ENCODE results near the gene CYP26C1.

Gene CYP26C1

GRCh38 chr10:93059975-93060886 is at the start of gene CYP26C1:
Gene CYP26C1, plus strand, starts transcription at chr10:93060798. Its CDS starts 466 bp downstream, at chr10:93061264.
- DNase-seq = no peak

GRCh38 chr10:93015722-93016121 is 44.9 kb upstream of the CYP26C1 start:
- DNase-seq = no peak

- DNase-seq = no peak
Observed at GRCh38 chr10:93023013-93023650, 37.5 kb upstream of the CYP26C1 start.

GRCh38 chr10:93026072-93026471 is 34.5 kb upstream of the CYP26C1 start:
- no peak for DNase-seq

GRCh38 chr10:93027508-93027907 is 33.1 kb upstream of the CYP26C1 start:
- no peak for DNase-seq

- no peak for DNase-seq
Observed at GRCh38 chr10:93028883-93029282, 31.7 kb upstream of the CYP26C1 start.

- DNase-seq = no peak
Observed at GRCh38 chr10:93030409-93030808, 30.2 kb upstream of the CYP26C1 start.

GRCh38 chr10:93032105-93032808 is 28.3 kb upstream of the CYP26C1 start:
- no peak for DNase-seq

- no peak for DNase-seq
Observed at GRCh38 chr10:93032809-93033137, 27.8 kb upstream of the CYP26C1 start.

- DNase-seq = no peak
Observed at GRCh38 chr10:93034426-93034825, 26.2 kb upstream of the CYP26C1 start.

- DNase-seq = no peak
Observed at GRCh38 chr10:93039110-93039509, 21.5 kb upstream of the CYP26C1 start.

- DNase-seq = peak; percentile 15 to 34 (median 26)
Observed at GRCh38 chr10:93039721-93040120, 20.9 kb upstream of the CYP26C1 start.

- no peak for DNase-seq
Observed at GRCh38 chr10:93054486-93054885, 6.1 kb upstream of the CYP26C1 start.

GRCh38 chr10:93058139-93058538 is 2.5 kb upstream of the CYP26C1 start:
- DNase-seq = no peak

- DNase-seq = no peak
Observed at GRCh38 chr10:93060887-93061593, 442 bp downstream of the CYP26C1 start.

- DNase-seq = peak in 2 of 3 donors; percentile 10 to 25
Observed at GRCh38 chr10:93061594-93062513, 1.3 kb downstream of the CYP26C1 start.

- peak; percentile 47 to 83 (median 48) for DNase-seq
Observed at GRCh38 chr10:93062514-93063143, 2.0 kb downstream of the CYP26C1 start.

GRCh38 chr10:93063144-93063976 is 2.8 kb downstream of the CYP26C1 start:
- DNase-seq = no peak

- no peak for DNase-seq
Observed at GRCh38 chr10:93063977-93064660, 3.5 kb downstream of the CYP26C1 start.

Data from suppressor macrophage treated with lipopolysaccharide for 1 hour (primary cell).